Smooth muscle cell (in vitro differentiated cells): ENCODE data around the gene RIMS4. TPM values are rescaled to one million over a fixed set of nuclear protein-coding genes. Genes with fewer than 3 reads are reported as not detected.

Experiments used
- DNase-seq: peaks from one replicate; lab custom pipeline; 2025; ENCODE audit not compliant: unreplicated experiment; lab: John Stamatoyannopoulos, UW
- H2AFZ ChIP-seq: fragments of 200-600 bp; sonication (generic); 2 replicates; pipeline ENCODE4 v1.6.0; 2016; ENCODE audit warnings: antibody characterized with exemption, low read depth, mild to moderate bottlenecking
- H3F3A ChIP-seq: fragments of 200-600 bp; sonication (generic); 2 replicates; pipeline ENCODE4 v1.6.0; 2017; ENCODE audit warnings: antibody characterized with exemption, low read depth
- H3K27ac ChIP-seq: fragments of 200-600 bp; sonication (generic); 2 replicates; pipeline ENCODE4 v1.5.1; 2016; ENCODE audit warnings: low read depth, mild to moderate bottlenecking
- H3K27me3 ChIP-seq: fragments of 200-600 bp; sonication (generic); 2 replicates; pipeline ENCODE4 v1.6.1; 2016; ENCODE audit warnings: low read depth, mild to moderate bottlenecking
- H3K36me3 ChIP-seq: fragments of 200-600 bp; sonication (generic); 2 replicates; pipeline ENCODE4 v1.5.1; 2016; ENCODE audit warnings: low read depth
- H3K4me1 ChIP-seq: fragments of 200-600 bp; sonication (generic); 2 replicates; pipeline ENCODE4 v1.5.1; 2016; ENCODE audit warnings: low read depth
- H3K4me2 ChIP-seq: fragments of 200-600 bp; sonication (generic); 2 replicates; pipeline ENCODE4 v1.6.0; 2016; ENCODE audit warnings: mild to moderate bottlenecking
- H3K4me3 ChIP-seq: fragments of 200-600 bp; sonication (generic); 2 replicates; pipeline ENCODE4 v1.5.1; 2016; ENCODE audit warnings: mild to moderate bottlenecking
- H3K79me2 ChIP-seq: fragments of 200-600 bp; sonication (generic); 2 replicates; pipeline ENCODE4 v1.6.0; 2016; ENCODE audit warnings: low read depth, mild to moderate bottlenecking
- H3K9ac ChIP-seq: fragments of 200-600 bp; sonication (generic); 2 replicates; pipeline ENCODE4 v1.6.0; 2016; ENCODE audit warnings: low read depth
- H3K9me3 ChIP-seq: fragments of 200-600 bp; sonication (generic); replicated peaks from 2 replicates; pipeline ENCODE4 v1.5.1; 2016; ENCODE audit warnings: low read depth
- H4K20me1 ChIP-seq: fragments of 200-600 bp; sonication (generic); 2 replicates; pipeline ENCODE4 v1.6.0; 2016; ENCODE audit warnings: low read depth
- CTCF ChIP-seq: fragments of 200-600 bp; sonication (generic); IDR thresholded peaks from 2 replicates; pipeline ENCODE4 v1.5.1; 2017; ENCODE audit warnings: borderline replicate concordance, mild to moderate bottlenecking, antibody characterized with exemption; ENCODE audit not compliant: insufficient read depth, poor library complexity, severe bottlenecking
- WGBS: methylation state at CpG from one replicate; pipeline ENCODE4 v1.1.7; 2016; ENCODE audit warnings: low lambda C conversion rate; 5-methylcytosine and 5-hydroxymethylcytosine counted together
- polyA plus RNA-seq: library from polyadenylated mRNA; unstranded; fragments of >200 nt; fragmentation: Nextera tagmentation; extraction: Ambion mirVana; gene quantifications from 2 replicates; pipeline ENCODE4 v1.2.1, GENCODE V29; 2016
- total RNA-seq: library from RNA; depleted of rRNA; stranded (reverse); fragments of >200 nt; gene quantifications from 2 replicates; pipeline ENCODE4 v1.2.3, GENCODE V29; 2014

RIMS4 gene
- total and polyA plus RNA-seq, 2 experiments from 2014 or later: not detected

- DNase-seq: no peak
- no peak for TF ChIP-seq CTCF
- no peaks in the 10 kb centered on the region for H3K4me1 ChIP-seq
- no peak overlapping the region for H3K4me2 ChIP-seq
- H3K79me2 ChIP-seq: no peaks in the 10 kb centered on the region
- H3K27me3 ChIP-seq: no peaks in the 10 kb centered on the region
- H4K20me1 ChIP-seq: no peaks in the 10 kb centered on the region
- no peak overlapping the region for H3K9ac ChIP-seq
- no peaks in the 10 kb centered on the region for H3K36me3 ChIP-seq
- 85% methylated on average over 11 of the region's 11 CpGs for WGBS
- no peaks in the 10 kb centered on the region for H3K9me3 ChIP-seq
- H3F3A ChIP-seq: peaks cover 3% of the 10 kb centered on the region
- H2AFZ ChIP-seq: no peak overlapping the region
- H3K4me3 ChIP-seq: no peak overlapping the region
- no peak overlapping the region for H3K27ac ChIP-seq
These were observed 101.0 kb downstream of the RIMS4 start for GRCh38 chr20:44709380-44709779.

- H3K4me1 ChIP-seq: no peaks in the 10 kb centered on the region
- H2AFZ ChIP-seq: no peak overlapping the region
- H3K4me2 ChIP-seq: no peak overlapping the region
- H3K27ac ChIP-seq: no peak overlapping the region
- TF ChIP-seq CTCF: no peak
- no peaks in the 10 kb centered on the region for H3K9me3 ChIP-seq
- H4K20me1 ChIP-seq: no peaks in the 10 kb centered on the region
- no peak overlapping the region for H3K9ac ChIP-seq
- peaks cover 3% of the 10 kb centered on the region for H3F3A ChIP-seq
- no peak for DNase-seq
- no peaks in the 10 kb centered on the region for H3K27me3 ChIP-seq
- 93% methylated on average over 5 of the region's 5 CpGs for WGBS
- H3K36me3 ChIP-seq: no peaks in the 10 kb centered on the region
- H3K79me2 ChIP-seq: no peaks in the 10 kb centered on the region
- H3K4me3 ChIP-seq: no peak overlapping the region
These were observed 103.2 kb downstream of the RIMS4 start for GRCh38 chr20:44707018-44707579.

GRCh38 chr20:44706301-44707017, 103.9 kb downstream of the RIMS4 start:
- Histone ChIP-seq H3K9me3 (no peaks in the 10 kb centered on the region), H2AFZ (no peak overlapping the region), H3K27me3 (no peaks in the 10 kb centered on the region), H3K4me3 (no peak overlapping the region), H3K27ac (no peak overlapping the region), H3F3A (peaks cover 3% of the 10 kb centered on the region), H3K79me2 (no peaks in the 10 kb centered on the region), H4K20me1 (no peaks in the 10 kb centered on the region), H3K36me3 (no peaks in the 10 kb centered on the region), H3K9ac (no peak overlapping the region), H3K4me2 (no peak overlapping the region), H3K4me1 (peaks cover 4% of the 10 kb centered on the region)
- DNase-seq: no peak
- 57% methylated on average over 10 of the region's 10 CpGs for WGBS
- TF ChIP-seq CTCF: no peak
